22Rv1 (cell line): ENCODE results near the gene ZNF362.

Experiments used
- ZFX ChIP-seq: fragments of 450-650 bp; IDR thresholded peaks from 2 replicates; pipeline ENCODE4 v1.6.1; 2017; ENCODE audit warnings: antibody characterized with exemption, borderline replicate concordance
- TF ChIP-seq, protein P1 (sequence below): fragments of 450-650 bp; IDR thresholded peaks from 2 replicates; pipeline ENCODE4 v1.5.1; 2017; ENCODE audit warnings: mild to moderate bottlenecking

DNA sequence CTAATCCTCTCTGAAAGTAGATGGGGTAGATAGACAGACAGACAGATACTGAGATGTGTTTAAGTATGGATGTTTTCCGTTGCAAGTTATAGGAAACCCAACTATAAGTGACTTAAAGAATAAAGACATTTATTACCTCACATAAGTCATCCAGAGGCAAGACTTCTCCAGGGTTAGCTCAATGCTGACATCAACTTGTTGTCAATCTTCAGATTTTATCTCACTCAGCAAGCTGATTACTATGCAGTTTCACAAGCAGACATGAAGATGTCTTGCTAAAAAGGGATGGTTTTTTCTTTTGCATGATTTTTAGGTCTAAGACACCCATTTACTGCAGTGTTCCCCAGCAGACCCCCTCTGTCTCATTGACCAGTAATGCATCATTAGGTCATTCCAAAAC, 30.7 kb upstream of the ZNF362 start:
- TF ChIP-seq, protein P1, sequence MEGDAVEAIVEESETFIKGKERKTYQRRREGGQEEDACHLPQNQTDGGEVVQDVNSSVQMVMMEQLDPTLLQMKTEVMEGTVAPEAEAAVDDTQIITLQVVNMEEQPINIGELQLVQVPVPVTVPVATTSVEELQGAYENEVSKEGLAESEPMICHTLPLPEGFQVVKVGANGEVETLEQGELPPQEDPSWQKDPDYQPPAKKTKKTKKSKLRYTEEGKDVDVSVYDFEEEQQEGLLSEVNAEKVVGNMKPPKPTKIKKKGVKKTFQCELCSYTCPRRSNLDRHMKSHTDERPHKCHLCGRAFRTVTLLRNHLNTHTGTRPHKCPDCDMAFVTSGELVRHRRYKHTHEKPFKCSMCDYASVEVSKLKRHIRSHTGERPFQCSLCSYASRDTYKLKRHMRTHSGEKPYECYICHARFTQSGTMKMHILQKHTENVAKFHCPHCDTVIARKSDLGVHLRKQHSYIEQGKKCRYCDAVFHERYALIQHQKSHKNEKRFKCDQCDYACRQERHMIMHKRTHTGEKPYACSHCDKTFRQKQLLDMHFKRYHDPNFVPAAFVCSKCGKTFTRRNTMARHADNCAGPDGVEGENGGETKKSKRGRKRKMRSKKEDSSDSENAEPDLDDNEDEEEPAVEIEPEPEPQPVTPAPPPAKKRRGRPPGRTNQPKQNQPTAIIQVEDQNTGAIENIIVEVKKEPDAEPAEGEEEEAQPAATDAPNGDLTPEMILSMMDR = no peak
- no peak for TF ChIP-seq ZFX
